Measurements from ENCODE around the gene FUT1.
"Not testable (repeated sequence)": the region's sequence is repeated elsewhere in the genome, so short reads cannot be mapped to it uniquely, and the experiment has no call there.

Gene FUT1

DNA sequence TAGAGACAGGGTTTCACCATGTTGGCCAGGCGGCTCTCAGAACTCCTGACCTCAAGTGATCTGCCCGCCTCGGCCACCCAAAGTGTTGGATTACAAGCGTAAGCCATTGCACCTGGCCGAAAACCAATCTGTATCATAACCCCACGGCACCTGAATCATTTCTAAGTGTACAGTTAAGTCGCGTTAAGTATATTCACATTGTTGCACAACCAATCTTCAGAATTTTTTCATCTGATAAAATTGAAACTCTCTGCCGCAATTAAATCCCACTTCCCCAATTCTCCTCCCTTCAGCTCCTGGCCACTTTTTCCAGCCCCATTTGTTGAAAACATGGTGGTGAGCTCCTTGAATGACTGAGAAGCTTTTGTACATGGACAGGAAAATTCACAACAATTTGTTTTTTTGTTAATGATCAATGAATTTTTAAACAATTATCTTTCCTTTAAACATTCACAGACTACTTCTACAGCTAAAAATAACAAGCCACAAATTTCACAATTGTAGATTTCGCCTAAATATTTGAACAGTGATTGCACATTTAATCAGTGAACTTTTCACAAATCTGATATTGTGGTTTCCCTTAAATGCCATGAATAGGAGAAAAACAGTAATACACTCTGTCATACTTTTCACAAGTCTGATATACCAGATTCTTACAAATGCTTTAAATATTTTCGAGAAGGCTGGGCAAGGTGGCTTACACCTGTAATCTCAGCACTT lies 16.7 kb upstream of the FUT1 start:
- DNase-seq (ENCODE audit: low read depth in 2 of 3, low spot score in 1 of 3), result no peak

DNA sequence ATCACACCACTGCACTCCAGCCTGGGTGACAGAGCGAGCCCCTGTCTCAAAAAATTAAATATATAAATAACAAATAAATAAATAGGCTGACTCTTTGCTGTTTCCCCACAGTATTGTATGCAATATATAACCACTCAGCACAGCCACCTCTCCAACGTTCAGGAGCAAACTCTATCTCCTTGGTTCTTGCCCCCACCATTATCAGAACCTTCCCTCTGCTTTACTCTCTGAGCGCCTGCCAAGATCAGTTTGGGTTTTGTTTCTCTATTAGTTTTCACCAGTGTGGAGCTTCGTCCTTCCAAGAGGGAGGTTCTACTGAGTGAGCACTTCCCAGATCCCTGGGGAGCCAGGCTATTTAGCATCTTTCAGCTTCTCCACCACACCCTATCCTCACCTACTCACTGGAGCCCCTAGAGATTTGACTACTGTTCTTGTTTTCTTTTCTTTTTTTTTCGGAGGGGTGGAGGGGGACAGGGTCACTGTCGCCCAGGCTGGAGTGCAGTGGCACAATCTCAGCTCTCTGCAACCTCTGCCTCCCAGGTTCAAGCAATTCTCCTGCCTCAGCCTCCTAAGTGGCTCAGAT lies 15.8 kb upstream of the FUT1 start:
- DNase-seq (ENCODE audit: low read depth in 2 of 3, low spot score in 1 of 3), result not testable (repeated sequence)

DNA sequence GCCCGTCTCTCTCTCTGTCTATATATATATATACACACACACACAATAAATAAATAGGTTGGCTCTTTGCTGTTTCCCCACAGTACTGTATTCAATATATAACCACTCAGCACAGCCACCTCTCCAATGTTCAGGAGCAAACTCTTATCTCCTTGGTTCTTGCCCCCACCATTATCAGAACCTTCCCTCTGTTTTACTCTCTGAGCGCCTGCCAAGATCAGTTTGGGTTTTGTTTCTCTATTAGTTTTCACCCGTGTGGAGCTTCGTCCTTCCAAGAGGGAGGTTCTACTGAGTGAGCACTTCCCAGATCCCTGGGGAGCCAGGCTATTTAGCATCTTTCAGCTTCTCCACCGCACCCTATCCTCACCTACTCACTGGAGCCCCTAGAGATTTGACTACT lies 13.4 kb upstream of the FUT1 start:
- not testable (repeated sequence) for DNase-seq (ENCODE audit: low read depth in 2 of 3, low spot score in 1 of 3)

DNA sequence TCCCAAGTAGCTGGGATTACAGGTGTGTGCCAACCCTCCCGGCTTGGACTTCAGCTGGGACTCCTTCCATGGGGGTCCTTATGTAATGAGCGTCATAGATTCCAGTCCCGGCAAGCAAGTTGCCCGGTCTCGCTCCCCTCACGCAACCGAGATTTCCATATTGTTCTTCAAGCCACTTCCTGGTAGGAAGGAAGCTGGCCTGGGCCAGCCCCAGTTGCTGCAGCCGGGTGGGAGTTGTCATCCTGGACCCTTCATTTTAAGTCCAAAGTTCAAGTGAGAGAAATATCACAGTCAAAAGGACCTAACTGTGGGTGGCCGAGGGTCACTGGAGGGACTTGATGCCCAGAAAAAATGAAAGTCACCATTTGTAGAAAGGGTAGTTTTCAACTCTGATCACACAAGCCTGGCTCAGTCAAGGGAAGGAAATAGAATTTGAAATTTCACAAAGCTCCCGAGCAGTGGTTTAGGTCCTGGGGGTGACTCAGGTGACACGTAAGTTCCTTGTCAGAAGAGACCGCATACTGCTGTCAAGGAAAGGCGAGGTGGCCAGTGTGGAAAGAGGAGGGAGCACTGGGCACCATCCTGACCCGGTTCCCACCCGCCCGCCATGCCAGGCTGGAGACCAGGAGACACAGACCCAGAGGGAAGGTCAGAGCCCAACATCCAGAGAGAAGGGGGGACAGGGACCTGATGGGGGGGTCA lies 8.2 kb upstream of the FUT1 start:
- peak in 1 of 3 donors; percentile 14 for DNase-seq (ENCODE audit: low read depth in 2 of 3, low spot score in 1 of 3)

DNA sequence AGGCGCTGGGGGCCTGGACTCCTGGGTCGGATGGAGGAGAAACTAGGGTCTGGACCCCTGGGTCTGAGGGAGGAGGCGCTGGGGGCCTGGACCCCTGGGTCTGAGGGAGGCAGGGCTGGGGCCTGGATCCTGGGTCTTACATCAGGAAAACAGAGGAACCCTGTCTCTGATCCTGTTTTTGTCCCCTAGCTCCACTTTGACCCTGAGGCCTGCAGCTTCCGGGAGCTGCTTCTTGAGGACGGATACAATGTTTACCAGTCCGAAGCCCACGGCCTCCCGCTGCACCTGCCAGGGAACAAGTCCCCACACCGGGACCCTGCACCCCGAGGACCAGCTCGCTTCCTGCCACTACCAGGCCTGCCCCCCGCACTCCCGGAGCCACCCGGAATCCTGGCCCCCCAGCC lies 5.3 kb upstream of the FUT1 start:
- no peak for DNase-seq (ENCODE audit: low read depth in 2 of 3, low spot score in 1 of 3)

DNA sequence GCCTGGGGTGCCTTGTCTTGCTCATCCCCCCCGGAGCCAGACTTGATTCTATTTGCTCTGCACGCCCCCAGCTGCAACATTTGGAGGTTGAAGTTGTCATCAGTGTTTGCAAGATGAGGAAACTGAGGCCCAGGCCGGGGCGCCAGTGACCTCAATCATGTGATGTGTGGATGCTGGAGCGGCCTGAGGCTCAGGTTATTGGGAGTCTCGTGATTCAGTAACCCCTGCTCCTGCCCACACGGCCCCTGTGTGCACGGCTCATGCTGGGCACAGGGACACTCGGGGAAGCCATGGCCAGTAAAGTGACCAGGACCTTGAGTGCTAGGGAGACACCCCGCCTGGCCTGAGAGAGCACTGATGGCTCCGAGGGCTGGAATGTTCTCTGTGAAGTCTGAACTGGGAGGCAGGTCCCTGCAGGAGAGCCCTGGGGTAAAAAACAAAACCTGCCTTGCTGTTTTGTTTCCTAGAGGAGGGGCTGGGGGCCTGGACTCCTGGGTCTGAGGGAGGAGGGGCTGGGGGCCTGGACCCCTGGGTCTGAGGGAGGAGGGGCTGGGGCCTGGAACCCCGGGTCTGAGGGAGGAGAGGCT lies 4.7 kb upstream of the FUT1 start:
- DNase-seq (ENCODE audit: low read depth in 2 of 3, low spot score in 1 of 3), result no peak

DNA sequence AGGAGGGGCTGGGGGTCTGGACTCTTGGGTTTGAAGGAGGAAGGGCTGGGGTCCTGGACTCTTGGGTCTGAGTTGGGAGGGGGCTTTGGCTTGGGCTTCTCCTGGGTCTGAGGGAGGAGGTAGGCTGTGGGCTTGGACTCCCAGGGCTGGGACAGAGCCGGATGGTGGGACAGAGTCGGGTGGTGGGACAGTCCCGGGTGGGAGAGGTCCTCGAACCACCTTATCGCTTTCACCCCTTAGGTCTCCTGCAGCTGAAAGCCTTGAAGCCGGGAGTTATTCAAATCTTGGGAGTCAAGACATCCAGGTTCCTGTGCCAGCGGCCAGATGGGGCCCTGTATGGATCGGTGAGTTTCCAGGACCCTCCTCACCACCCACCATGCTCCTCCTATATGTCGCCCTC lies 4.2 kb upstream of the FUT1 start:
- no peak for DNase-seq (ENCODE audit: low read depth in 2 of 3, low spot score in 1 of 3)

DNA sequence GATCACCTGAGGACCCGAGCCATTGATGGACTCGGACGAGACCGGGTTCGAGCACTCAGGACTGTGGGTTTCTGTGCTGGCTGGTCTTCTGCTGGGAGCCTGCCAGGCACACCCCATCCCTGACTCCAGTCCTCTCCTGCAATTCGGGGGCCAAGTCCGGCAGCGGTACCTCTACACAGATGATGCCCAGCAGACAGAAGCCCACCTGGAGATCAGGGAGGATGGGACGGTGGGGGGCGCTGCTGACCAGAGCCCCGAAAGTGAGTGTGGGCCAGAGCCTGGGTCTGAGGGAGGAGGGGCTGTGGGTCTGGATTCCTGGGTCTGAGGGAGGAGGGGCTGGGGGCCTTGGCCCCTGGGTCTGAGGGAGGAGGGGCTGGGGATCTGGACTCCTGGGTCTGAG lies 3.8 kb upstream of the FUT1 start:
- DNase-seq (ENCODE audit: low read depth in 2 of 3, low spot score in 1 of 3), result no peak

DNA sequence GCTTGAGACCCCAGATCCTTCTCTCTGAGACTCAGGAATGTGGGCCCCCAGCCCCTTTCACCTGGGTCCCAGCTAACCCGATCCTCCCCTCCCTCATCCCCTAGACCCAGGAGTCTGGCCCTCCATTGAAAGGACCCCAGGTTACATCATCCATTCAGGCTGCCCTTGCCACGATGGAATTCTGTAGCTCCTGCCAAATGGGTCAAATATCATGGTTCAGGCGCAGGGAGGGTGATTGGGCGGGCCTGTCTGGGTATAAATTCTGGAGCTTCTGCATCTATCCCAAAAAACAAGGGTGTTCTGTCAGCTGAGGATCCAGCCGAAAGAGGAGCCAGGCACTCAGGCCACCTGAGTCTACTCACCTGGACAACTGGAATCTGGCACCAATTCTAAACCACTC lies 3.3 kb upstream of the FUT1 start:
- no peak for DNase-seq (ENCODE audit: low read depth in 2 of 3, low spot score in 1 of 3)

DNA sequence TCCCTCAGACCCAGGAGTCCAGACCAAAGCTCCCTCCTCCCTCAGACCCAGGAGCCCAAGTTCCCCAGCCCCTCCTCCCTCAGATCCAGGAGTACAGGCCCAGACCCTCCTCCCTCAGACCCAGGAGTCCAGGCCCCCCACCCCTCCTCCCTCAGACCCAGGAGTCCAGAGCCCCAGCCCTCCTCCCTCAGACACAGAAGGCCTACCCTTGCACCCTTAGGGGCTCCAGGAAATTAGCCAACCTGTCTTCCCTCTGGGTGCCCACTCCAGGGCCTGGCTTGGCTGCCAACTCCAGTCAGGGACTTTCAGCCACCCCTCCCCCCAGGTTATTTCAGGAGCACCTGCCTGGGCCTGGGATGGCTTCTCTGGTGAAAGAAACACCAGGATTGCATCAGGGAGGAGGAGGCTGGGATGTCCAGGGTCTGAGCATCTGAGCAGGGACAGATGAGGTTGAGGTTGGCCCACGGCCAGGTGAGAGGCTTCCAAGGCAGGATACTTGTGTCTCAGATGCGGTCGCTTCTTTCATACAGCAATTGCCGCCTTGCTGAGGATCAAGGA lies 2.7 kb upstream of the FUT1 start, which contains the start of gene FGF21:
Gene FGF21 (plus strand): TSS at position 441 of the 558 bp plus-strand sequence. CDS start 713 bp downstream, outside the sequence.
- DNase-seq (ENCODE audit: low read depth in 2 of 3, low spot score in 1 of 3), result no peak

DNA sequence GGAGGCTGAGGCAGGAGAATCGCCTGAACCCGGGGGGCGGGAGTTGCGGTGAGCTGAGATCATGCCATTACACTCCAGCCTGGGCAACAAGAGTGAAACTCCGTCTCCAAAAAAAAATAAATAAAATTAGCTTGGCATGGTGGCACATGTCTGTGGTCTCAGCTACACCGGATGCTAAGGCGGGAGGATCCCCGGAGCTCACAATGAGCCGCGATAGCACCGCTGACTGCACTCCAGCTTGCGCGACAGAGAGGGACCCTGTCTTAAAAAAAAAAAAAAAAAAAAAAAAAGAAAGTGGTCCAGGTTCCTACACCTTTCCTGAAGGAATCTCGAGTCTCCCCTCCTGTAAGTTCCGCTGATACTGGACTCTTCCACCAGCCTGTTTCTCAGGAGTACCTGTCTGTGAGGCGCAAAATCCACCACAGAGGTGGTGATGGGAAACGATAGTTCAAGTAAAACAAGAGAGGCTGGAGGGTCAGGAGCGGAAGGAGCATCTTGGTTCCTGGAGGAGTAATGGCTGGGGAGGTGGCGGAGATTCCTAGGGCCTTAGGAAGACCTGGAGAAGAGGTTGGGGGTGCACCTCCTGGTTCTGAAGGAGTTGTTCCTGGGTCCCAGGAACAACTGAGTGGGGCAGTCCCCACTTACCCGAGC lies 471 bp downstream of the FUT1 start:
- DNase-seq (ENCODE audit: low read depth in 2 of 3, low spot score in 1 of 3), result no peak

DNA sequence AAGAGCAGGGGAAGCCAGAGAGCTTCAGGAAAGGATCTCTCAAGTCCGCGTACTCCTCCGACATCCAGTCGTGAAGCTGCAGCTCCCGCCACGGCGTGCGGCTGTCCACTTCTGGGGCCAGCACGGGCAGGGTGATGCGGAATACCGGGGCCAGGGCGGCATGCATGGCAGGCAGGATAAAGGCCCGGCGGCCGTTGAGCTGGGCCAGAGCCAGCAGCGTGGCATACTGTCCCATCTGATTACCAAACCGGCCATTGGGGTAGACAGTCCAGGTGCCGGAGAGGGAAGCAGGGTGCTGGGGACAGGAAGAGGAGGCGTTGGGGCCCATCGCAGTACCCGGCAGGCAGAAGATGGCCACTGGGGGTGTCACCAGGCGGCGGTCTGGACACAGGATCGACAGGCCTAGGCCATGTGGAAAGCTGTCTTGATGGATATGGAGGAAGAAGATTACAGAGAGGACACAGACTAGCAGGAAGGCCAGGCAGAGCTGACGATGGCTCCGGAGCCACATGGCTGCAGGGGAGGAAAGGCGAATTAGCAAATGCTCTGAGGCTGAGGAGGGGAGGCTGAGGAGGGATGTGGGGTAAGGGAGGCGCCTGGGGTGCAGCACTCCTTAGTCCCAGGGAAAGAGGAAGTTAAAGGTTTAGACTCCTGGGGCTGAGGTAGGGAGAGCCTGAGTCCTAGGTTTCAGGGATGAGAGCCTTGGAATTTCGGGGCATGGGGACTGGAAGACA lies 1.5 kb downstream of the FUT1 start:
- DNase-seq (ENCODE audit: low read depth in 2 of 3, low spot score in 1 of 3), result no peak

DNA sequence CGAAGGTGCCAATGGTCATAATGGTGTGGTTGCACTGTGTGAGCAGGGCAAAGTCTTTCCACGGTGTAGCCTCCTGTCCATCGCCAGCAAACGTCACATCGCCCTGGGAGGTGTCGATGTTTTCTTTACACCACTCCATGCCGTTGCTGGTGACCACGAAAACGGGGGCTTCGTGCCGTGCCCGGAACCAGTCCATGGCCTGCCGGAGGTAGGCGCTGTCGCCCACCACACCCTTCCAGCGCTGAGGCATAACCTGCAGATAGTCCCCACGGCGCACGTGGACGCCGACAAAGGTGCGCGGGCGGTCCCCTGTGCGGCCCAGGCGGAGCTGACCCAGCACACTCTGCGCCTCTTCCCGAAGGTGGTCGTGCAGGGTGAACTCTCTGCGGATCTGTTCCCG lies 2.1 kb downstream of the FUT1 start:
- no peak for DNase-seq (ENCODE audit: low read depth in 2 of 3, low spot score in 1 of 3)

DNA sequence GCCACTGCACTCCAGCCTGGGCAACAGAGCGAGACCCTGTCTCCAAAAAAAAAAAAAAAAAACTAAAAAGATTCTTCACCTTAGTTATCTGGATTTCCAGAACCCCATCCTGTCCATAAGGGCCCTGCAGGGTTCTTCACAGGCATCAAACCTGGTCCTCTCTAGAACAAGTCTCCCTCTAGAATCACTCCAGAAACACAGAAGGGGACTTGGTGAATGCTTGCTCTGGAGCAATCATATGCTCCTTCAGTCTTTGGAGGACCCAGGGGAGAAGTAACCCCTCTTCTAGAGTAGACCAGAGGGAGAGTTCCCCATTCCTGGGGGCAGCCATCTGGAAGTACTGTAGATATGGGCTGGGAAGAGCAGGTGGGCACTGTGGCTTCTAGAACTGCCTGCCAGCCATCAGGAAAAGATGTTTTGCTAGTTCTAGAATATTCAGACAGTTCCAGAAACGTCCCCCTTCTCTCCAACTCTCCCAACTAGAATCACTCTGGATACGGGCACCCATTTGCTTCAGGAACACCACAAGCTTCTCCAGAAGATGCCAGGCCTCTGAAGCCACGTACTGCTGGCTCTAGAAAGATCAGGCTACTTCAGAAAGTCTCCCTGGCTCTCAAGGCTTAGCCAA lies 2.8 kb downstream of the FUT1 start:
- DNase-seq (ENCODE audit: low read depth in 2 of 3, low spot score in 1 of 3), result no peak

DNA sequence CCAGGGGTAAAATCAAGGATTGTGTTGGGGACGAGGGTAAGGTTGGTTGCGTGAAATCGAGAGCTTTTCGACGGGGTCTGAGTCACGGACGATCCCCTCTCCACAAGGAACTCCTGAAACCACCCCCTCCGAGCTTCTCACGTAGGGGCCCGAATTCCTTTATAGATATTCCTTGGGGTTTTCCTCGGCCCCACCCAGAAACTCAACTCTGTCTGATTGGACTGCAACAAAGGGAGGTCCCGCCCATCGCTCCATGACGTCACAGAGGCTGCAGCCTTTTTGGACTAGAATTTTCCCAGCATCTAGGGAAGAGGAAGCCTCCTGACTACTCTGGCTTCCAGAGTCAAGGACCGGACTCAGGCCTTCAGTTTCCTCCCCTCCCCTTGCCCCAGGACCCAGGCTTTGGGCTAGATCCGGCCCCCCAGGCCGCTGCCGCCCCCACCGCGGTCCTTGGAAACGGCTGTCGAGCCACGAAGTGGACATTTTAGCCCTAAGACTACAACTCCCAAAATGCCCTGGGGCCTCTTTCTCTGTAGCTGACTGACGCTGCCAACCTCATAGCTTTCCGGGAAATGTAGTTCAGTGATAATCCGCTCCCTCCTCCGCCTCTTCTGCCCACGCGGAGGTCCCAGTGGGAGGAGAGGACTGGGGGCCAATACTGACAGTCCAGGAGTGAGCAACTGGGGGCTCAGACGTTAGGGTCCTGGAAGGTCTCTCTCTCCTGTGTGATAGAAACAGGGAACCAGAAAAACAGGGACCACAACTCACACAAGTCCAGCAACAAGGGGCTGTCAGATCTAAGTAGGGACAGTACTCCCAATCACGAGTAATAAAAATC lies 5.5 kb downstream of the FUT1 start, which contains the start of gene IZUMO1:
Gene IZUMO1 (minus strand): TSS at position 172 of the 838 bp plus-strand sequence. CDS start 1,050 bp downstream, outside the sequence.
- peak; percentile 36 to 53 (median 42) for DNase-seq (ENCODE audit: low read depth in 2 of 3, low spot score in 1 of 3)

DNA sequence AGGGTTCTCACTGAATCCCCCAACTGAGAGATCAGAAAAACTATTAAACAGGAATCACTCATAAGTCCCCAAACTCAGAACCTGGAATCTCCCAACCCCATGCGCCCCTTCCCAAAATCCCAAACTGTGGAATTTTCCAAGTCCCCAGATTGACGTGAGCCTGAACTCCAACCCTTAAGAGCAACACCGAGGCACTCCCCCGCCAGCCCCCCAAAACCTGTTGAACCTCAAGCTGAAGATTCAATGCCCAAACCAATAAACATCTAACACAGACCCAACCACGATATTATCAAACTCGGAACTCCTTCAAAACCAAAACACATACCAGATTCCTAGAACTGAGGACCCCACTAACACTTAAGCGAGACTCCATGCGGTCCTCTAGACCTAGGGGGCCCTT lies 6.3 kb downstream of the FUT1 start:
- no peak for DNase-seq (ENCODE audit: low read depth in 2 of 3, low spot score in 1 of 3)

DNA sequence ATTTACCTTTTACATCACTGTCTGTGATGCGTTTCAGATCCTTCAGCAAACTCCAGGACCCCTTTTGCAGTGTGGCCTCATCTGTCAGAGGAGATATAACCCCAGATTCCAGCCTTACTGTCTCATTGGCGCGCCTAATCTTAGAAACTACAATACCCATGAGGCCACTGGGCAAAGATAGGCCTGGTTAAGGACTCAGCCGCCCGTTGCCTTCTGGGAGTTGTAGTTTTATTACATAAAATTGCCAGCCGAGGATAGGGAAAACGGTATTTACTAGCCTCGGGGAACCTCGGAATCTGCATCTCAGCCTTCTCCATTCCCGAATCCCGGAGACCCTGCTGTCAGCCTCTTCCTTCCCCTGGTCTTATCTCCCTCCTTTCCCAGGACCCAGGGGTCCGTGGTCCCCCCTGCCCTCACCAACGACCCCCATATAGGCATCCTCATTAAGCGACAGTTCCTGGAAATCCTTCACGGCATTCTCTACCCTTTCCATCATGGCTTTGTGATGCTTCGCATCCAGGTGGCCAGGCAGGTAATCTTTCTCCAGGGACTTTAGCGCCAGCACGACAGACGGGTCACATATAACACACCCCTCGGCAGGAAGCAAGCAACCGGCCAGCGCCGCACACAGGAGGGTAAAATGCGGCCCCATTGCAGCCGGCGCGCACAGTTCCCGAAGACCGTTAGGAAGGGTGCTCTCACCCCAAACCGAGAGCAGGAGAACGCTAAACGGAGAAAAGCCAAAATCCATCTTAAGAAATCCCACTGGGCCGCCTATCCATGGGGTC lies 7.0 kb downstream of the FUT1 start:
- DNase-seq (ENCODE audit: low read depth in 2 of 3, low spot score in 1 of 3), result peak; percentile 22 to 55 (median 43)

DNA sequence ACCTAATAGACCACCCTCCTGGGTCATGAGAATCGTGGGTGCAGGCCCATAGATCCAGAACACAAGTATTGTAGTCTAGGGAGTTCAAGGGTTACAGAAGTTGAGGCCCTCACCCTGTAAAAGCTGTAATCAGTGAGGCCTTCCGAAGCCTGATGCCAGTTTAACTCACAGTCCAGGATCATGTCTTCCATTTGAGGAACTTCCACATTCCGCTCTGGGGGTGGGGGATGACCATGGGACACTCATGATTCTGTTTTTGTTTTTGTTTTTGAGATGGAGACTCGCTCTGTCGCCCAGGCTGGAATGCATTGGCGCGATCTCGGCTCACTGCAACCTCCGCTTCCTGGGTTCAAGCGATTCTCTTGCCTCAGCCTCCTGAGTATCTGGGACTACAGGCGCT lies 10.3 kb downstream of the FUT1 start:
- DNase-seq (ENCODE audit: low read depth in 2 of 3, low spot score in 1 of 3), result no peak
